SK-N-SH (cell line): ENCODE measurements around the gene PCLO.

Experiments used
- MEF2A ChIP-seq: IDR thresholded peaks from 2 replicates; pipeline ENCODE4 v1.4.0; 2012; ENCODE audit warnings: low read depth, borderline replicate concordance
- POLR2AphosphoS5 ChIP-seq: IDR thresholded peaks from 2 replicates; pipeline ENCODE4 v1.6.1; 2012; ENCODE audit warnings: low read depth, low read length
- RAD21 ChIP-seq: IDR thresholded peaks from 2 replicates; pipeline ENCODE4 v1.6.1; 2012; ENCODE audit warnings: mild to moderate bottlenecking, low read length
- RFX5 ChIP-seq: IDR thresholded peaks from 2 replicates; pipeline ENCODE4 v1.6.1; 2012; ENCODE audit warnings: mild to moderate bottlenecking, improper control_type of control experiment, low read length
- RXRA ChIP-seq: IDR thresholded peaks from 2 replicates; pipeline ENCODE4 v1.4.0; 2012; ENCODE audit warnings: low read depth, mild to moderate bottlenecking, borderline replicate concordance
- SMC3 ChIP-seq: IDR thresholded peaks from 2 replicates; pipeline ENCODE4 v1.6.1; 2012; ENCODE audit warnings: low read depth, low read length, improper control_type of control experiment
- TEAD4 ChIP-seq: IDR thresholded peaks from 2 replicates; pipeline ENCODE4 v1.4.0; 2012; ENCODE audit warnings: mild to moderate bottlenecking, borderline replicate concordance; ENCODE audit not compliant: insufficient read depth
- YY1 ChIP-seq: IDR thresholded peaks from 2 replicates; pipeline ENCODE4 v1.4.0; 2012; ENCODE audit warnings: low read depth, mild to moderate bottlenecking
- TF ChIP-seq, protein P1 (sequence below): IDR thresholded peaks from 2 replicates; pipeline ENCODE4 v1.6.1; 2012; ENCODE audit warnings: mild to moderate bottlenecking, low read depth, low read length, moderate library complexity
- TF ChIP-seq, protein P2 (sequence below): fragments of 200-600 bp; sonication (generic); IDR thresholded peaks from 2 replicates; pipeline ENCODE4 v1.6.1; 2017; ENCODE audit warnings: antibody characterized with exemption, mild to moderate bottlenecking, moderate library complexity
- TF ChIP-seq, protein P3 (sequence below): IDR thresholded peaks from 2 replicates; pipeline ENCODE4; 2012
- TF ChIP-seq, protein P4 (sequence below): fragments of 150-350 bp; IDR thresholded peaks from 2 replicates; pipeline ENCODE4 v1.6.1; 2017; ENCODE audit warnings: antibody characterized with exemption, low read length, low read depth, borderline replicate concordance

DNA sequence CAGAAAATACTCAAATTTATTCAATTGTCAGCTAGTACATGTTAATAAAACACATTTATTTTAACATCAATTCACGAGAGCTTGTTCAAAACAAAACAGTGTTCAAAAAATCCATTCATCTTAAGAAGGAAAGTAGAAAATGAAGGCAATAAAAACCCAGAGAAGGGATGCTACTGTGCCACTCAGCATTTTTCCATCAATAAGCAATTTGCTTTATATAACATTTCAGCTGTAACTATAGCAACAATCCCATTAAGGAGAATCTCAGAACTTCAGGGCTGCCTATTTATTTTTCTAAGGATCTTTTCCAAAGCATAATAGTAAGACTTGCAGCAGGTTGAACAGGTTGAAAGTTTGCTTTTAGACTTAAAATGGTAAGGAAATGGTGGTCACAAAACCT lies 190.5 kb downstream of the PCLO start:
- TF ChIP-seq, protein P1, sequence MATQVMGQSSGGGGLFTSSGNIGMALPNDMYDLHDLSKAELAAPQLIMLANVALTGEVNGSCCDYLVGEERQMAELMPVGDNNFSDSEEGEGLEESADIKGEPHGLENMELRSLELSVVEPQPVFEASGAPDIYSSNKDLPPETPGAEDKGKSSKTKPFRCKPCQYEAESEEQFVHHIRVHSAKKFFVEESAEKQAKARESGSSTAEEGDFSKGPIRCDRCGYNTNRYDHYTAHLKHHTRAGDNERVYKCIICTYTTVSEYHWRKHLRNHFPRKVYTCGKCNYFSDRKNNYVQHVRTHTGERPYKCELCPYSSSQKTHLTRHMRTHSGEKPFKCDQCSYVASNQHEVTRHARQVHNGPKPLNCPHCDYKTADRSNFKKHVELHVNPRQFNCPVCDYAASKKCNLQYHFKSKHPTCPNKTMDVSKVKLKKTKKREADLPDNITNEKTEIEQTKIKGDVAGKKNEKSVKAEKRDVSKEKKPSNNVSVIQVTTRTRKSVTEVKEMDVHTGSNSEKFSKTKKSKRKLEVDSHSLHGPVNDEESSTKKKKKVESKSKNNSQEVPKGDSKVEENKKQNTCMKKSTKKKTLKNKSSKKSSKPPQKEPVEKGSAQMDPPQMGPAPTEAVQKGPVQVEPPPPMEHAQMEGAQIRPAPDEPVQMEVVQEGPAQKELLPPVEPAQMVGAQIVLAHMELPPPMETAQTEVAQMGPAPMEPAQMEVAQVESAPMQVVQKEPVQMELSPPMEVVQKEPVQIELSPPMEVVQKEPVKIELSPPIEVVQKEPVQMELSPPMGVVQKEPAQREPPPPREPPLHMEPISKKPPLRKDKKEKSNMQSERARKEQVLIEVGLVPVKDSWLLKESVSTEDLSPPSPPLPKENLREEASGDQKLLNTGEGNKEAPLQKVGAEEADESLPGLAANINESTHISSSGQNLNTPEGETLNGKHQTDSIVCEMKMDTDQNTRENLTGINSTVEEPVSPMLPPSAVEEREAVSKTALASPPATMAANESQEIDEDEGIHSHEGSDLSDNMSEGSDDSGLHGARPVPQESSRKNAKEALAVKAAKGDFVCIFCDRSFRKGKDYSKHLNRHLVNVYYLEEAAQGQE, result no peak
- TF ChIP-seq RAD21 (no peak), POLR2AphosphoS5 (no peak), YY1 (no peak), SMC3 (no peak), TEAD4 (no peak), MEF2A (no peak), RXRA (no peak), RFX5 (no peak)
- TF ChIP-seq, protein P2, sequence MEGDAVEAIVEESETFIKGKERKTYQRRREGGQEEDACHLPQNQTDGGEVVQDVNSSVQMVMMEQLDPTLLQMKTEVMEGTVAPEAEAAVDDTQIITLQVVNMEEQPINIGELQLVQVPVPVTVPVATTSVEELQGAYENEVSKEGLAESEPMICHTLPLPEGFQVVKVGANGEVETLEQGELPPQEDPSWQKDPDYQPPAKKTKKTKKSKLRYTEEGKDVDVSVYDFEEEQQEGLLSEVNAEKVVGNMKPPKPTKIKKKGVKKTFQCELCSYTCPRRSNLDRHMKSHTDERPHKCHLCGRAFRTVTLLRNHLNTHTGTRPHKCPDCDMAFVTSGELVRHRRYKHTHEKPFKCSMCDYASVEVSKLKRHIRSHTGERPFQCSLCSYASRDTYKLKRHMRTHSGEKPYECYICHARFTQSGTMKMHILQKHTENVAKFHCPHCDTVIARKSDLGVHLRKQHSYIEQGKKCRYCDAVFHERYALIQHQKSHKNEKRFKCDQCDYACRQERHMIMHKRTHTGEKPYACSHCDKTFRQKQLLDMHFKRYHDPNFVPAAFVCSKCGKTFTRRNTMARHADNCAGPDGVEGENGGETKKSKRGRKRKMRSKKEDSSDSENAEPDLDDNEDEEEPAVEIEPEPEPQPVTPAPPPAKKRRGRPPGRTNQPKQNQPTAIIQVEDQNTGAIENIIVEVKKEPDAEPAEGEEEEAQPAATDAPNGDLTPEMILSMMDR, result no peak
- TF ChIP-seq, protein P3, sequence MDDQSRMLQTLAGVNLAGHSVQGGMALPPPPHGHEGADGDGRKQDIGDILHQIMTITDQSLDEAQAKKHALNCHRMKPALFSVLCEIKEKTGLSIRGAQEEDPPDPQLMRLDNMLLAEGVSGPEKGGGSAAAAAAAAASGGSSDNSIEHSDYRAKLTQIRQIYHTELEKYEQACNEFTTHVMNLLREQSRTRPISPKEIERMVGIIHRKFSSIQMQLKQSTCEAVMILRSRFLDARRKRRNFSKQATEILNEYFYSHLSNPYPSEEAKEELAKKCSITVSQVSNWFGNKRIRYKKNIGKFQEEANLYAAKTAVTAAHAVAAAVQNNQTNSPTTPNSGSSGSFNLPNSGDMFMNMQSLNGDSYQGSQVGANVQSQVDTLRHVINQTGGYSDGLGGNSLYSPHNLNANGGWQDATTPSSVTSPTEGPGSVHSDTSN, result no peak
- TF ChIP-seq, protein P4, sequence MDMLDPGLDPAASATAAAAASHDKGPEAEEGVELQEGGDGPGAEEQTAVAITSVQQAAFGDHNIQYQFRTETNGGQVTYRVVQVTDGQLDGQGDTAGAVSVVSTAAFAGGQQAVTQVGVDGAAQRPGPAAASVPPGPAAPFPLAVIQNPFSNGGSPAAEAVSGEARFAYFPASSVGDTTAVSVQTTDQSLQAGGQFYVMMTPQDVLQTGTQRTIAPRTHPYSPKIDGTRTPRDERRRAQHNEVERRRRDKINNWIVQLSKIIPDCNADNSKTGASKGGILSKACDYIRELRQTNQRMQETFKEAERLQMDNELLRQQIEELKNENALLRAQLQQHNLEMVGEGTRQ, result no peak
